Subcutaneous abdominal adipose tissue (tissue), 5 donors: ENCODE measurements around the gene GIMAP1.
A peak's percentile ranks its signal among the peaks of the same experiment; 100 is the strongest.

Experiments used
- H3K27ac ChIP-seq: one replicate; pipeline ENCODE4 v1.7.0; 2013; ENCODE audit warnings: low read depth, mild to moderate bottlenecking, inconsistent platforms, low read length, moderate library complexity
- H3K27me3 ChIP-seq, 5 donors: one replicate each; pipeline ENCODE4 v1.7.0; 2013; ENCODE audit warnings: low read length in 5 of 5, inconsistent platforms in 1 of 5; ENCODE audit not compliant: control insufficient read depth in 5 of 5, insufficient read depth in 4 of 5
- H3K36me3 ChIP-seq, 5 donors: one replicate each; pipeline ENCODE4 v1.7.0; 2013; ENCODE audit warnings: low read length in 5 of 5; ENCODE audit not compliant: control insufficient read depth in 5 of 5, insufficient read depth in 5 of 5
- H3K4me1 ChIP-seq, 5 donors: one replicate each; pipeline ENCODE4 v1.7.0; 2013; ENCODE audit warnings: low read length in 5 of 5, mild to moderate bottlenecking in 3 of 5, moderate library complexity in 1 of 5; ENCODE audit not compliant: control insufficient read depth in 5 of 5, insufficient read depth in 5 of 5
- H3K4me3 ChIP-seq, 5 donors: one replicate each; pipeline ENCODE4 v1.7.0; 2013; ENCODE audit warnings: low read length in 5 of 5, low read depth in 1 of 5
- H3K9ac ChIP-seq, 5 donors: one replicate each; pipeline ENCODE4 v1.7.0; 2013; ENCODE audit warnings: low read length in 5 of 5, mild to moderate bottlenecking in 4 of 5, moderate library complexity in 3 of 5
- H3K9me3 ChIP-seq, 5 donors: one replicate each; pipeline ENCODE4 v1.7.0; 2013; ENCODE audit warnings: low read length in 5 of 5; ENCODE audit not compliant: control insufficient read depth in 5 of 5
- donor health status: healthy.
- donor health status: healthy.
- donor health status: healthy.
- donor health status: healthy.
- donor health status: healthy.

Gene GIMAP1

GRCh38 chr7:150754951-150755350, 38.5 kb downstream of the GIMAP1 start:
- Histone ChIP-seq H3K27me3 (peaks cover 0 to 5% (median 0%) of the 10 kb centered on the region in 5 donors), H3K36me3 (no peaks in the 10 kb centered on the region), H3K4me1 (peaks cover 3 to 28% (median 8%) of the 10 kb centered on the region in 5 donors), H3K4me3 (no peak overlapping the region), H3K9me3 (no peaks in the 10 kb centered on the region), H3K27ac (peak overlapping the region; percentile 72), H3K9ac (peak overlapping the region in 2 of 5 donors; percentile 14 to 44)

- peaks cover 3 to 28% (median 8%) of the 10 kb centered on the region in 5 donors for H3K4me1 ChIP-seq
- no peaks in the 10 kb centered on the region for H3K36me3 ChIP-seq
- peak overlapping the region; percentile 72 for H3K27ac ChIP-seq
- no peaks in the 10 kb centered on the region for H3K9me3 ChIP-seq
- no peak overlapping the region for H3K4me3 ChIP-seq
- peaks cover 0 to 5% (median 0%) of the 10 kb centered on the region in 5 donors for H3K27me3 ChIP-seq
- peak overlapping the region in 2 of 5 donors; percentile 44 to 69 for H3K9ac ChIP-seq
Measured at GRCh38 chr7:150755473-150756099, 39.2 kb downstream of the GIMAP1 start.

GRCh38 chr7:150756166-150756565, 39.8 kb downstream of the GIMAP1 start:
- Histone ChIP-seq H3K4me1 (peaks cover 3 to 28% (median 8%) of the 10 kb centered on the region in 5 donors), H3K9ac (peak overlapping the region in 1 of 5 donors; percentile 69), H3K36me3 (no peaks in the 10 kb centered on the region), H3K4me3 (no peak overlapping the region), H3K27ac (peak overlapping the region; percentile 72), H3K9me3 (no peaks in the 10 kb centered on the region), H3K27me3 (peaks cover 0 to 5% (median 0%) of the 10 kb centered on the region in 5 donors)

GRCh38 chr7:150756858-150757257, 40.4 kb downstream of the GIMAP1 start:
- Histone ChIP-seq H3K36me3 (no peaks in the 10 kb centered on the region), H3K4me1 (peaks cover 3 to 26% (median 8%) of the 10 kb centered on the region in 5 donors), H3K9ac (no peak overlapping the region), H3K27me3 (peaks cover 0 to 5% (median 0%) of the 10 kb centered on the region in 5 donors), H3K4me3 (no peak overlapping the region), H3K9me3 (no peaks in the 10 kb centered on the region), H3K27ac (no peak overlapping the region)

- H3K4me3 ChIP-seq: no peak overlapping the region
- no peak overlapping the region for H3K27ac ChIP-seq
- H3K4me1 ChIP-seq: peaks cover 3 to 18% (median 7%) of the 10 kb centered on the region in 5 donors
- no peaks in the 10 kb centered on the region for H3K27me3 ChIP-seq
- H3K9ac ChIP-seq: no peak overlapping the region
- no peaks in the 10 kb centered on the region for H3K36me3 ChIP-seq
- no peaks in the 10 kb centered on the region for H3K9me3 ChIP-seq
Measured at GRCh38 chr7:150759479-150759878, 43.1 kb downstream of the GIMAP1 start.

- H3K27ac ChIP-seq: no peak overlapping the region
- H3K4me1 ChIP-seq: no peaks in the 10 kb centered on the region
- H3K36me3 ChIP-seq: no peaks in the 10 kb centered on the region
- no peaks in the 10 kb centered on the region for H3K27me3 ChIP-seq
- no peaks in the 10 kb centered on the region for H3K9me3 ChIP-seq
- H3K9ac ChIP-seq: no peak overlapping the region
- H3K4me3 ChIP-seq: no peak overlapping the region
Measured at GRCh38 chr7:150766334-150766709, 49.9 kb downstream of the GIMAP1 start.

- Histone ChIP-seq H3K27me3 (no peaks in the 10 kb centered on the region), H3K36me3 (no peaks in the 10 kb centered on the region), H3K9me3 (peaks cover 0 to 5% (median 0%) of the 10 kb centered on the region in 5 donors), H3K4me1 (no peaks in the 10 kb centered on the region), H3K9ac (no peak overlapping the region), H3K27ac (no peak overlapping the region), H3K4me3 (no peak overlapping the region)
Measured at GRCh38 chr7:150769768-150770167, 53.4 kb downstream of the GIMAP1 start.
